22Rv1 (cell line): Measurements from ENCODE around the gene LIPM.
A peak's percentile ranks its signal among the peaks of the same experiment; 100 is the strongest.

Experiments
- H3K27ac ChIP-seq: fragments of 450-650 bp; 2 replicates; pipeline ENCODE4 v1.5.1; 2017
- ZFX ChIP-seq: fragments of 450-650 bp; IDR thresholded peaks from 2 replicates; pipeline ENCODE4 v1.6.1; 2017; ENCODE audit warnings: antibody characterized with exemption, borderline replicate concordance
- TF ChIP-seq, protein P1 (sequence below): fragments of 450-650 bp; IDR thresholded peaks from 2 replicates; pipeline ENCODE4 v1.5.1; 2017; ENCODE audit warnings: mild to moderate bottlenecking

Gene LIPM

DNA sequence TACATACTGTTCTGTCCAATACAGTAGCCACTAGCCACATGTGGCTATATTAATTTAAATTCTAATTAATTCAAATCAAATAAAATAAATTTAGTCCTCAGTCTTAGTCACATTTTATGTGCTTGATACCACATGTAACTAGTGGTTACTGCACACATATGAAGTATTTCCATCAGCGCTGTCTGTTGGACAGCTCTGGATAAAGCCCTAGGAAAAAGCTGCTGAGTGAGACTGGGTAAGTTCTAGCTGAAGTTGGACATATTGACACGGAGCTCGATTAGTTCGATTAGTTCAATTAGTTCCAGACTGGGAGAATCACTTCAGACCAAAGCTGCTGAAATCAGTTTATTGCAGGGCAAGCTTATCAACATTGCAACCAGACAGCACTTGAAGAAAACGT, 15.1 kb upstream of the LIPM start:
- H3K27ac ChIP-seq, result no peak overlapping the region
- no peak for TF ChIP-seq ZFX
- TF ChIP-seq, protein P1, sequence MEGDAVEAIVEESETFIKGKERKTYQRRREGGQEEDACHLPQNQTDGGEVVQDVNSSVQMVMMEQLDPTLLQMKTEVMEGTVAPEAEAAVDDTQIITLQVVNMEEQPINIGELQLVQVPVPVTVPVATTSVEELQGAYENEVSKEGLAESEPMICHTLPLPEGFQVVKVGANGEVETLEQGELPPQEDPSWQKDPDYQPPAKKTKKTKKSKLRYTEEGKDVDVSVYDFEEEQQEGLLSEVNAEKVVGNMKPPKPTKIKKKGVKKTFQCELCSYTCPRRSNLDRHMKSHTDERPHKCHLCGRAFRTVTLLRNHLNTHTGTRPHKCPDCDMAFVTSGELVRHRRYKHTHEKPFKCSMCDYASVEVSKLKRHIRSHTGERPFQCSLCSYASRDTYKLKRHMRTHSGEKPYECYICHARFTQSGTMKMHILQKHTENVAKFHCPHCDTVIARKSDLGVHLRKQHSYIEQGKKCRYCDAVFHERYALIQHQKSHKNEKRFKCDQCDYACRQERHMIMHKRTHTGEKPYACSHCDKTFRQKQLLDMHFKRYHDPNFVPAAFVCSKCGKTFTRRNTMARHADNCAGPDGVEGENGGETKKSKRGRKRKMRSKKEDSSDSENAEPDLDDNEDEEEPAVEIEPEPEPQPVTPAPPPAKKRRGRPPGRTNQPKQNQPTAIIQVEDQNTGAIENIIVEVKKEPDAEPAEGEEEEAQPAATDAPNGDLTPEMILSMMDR, result no peak

DNA sequence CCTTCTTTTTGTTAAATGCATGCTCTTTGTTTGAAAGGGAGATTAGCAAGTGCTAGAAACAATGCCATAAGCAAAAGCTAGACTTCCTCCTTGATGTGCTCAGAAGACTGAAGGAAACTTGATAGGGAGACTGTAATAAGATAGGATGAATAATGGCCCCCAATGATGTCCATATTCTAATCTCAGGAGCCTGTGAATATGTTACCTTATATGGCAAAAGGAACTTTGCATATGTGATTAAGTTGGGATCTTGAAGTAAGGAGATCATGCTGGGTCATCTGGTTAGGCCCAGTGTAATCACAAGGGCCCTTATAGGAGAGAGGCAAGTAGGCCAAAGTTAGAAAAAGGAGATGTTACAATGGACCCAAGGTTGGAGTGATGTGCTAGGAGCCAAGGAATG, 13.6 kb upstream of the LIPM start:
- H3K27ac ChIP-seq, result no peak overlapping the region
- no peak for TF ChIP-seq ZFX
- TF ChIP-seq, protein P1, result no peak

DNA sequence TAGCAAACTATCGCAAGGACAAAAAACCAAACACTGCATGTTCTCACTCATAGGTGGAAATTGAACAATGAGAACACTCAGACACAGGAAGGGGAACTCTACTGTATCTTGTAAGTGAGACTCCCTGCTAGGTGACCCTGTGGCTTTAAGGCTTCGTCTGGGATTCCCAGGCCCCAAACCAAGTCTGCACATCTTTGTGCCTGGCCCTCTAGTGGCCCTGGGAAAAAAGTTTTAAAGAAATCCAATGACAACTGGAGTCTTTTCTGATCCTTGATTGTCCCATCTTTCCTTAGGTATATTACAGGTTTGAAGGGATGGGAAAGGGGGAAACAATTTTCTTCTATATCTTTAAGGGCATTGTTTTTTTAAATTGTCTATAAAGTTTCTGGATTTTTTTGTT, 10.6 kb upstream of the LIPM start:
- TF ChIP-seq, protein P1, result peak; percentile 81
- TF ChIP-seq ZFX, result no peak

DNA sequence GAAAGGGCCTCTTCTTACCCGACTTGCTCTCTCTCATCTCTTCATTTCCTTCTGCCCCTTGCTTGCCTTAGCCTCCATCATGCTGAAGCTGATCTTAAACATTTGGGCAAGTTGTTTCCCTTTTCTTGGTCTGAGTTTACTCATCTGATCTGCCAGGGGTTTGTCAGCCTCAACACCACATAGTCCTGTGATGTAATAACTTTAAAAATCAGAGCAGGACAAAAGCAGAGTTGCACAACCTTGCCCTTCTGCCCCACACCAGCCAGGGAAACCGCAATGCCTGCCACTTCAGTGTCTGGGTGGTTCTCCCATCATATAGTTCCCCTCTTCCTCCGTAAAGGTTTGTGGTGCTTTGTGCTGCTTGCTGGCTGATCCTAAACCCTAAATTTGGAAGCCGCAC, 9.9 kb upstream of the LIPM start:
- H3K27ac ChIP-seq, result no peak overlapping the region
- TF ChIP-seq, protein P1, result no peak
- TF ChIP-seq ZFX, result no peak

More for the DNA sequence above, 10.6 kb upstream of the LIPM start:
- H3K27ac ChIP-seq, result no peak overlapping the region

DNA sequence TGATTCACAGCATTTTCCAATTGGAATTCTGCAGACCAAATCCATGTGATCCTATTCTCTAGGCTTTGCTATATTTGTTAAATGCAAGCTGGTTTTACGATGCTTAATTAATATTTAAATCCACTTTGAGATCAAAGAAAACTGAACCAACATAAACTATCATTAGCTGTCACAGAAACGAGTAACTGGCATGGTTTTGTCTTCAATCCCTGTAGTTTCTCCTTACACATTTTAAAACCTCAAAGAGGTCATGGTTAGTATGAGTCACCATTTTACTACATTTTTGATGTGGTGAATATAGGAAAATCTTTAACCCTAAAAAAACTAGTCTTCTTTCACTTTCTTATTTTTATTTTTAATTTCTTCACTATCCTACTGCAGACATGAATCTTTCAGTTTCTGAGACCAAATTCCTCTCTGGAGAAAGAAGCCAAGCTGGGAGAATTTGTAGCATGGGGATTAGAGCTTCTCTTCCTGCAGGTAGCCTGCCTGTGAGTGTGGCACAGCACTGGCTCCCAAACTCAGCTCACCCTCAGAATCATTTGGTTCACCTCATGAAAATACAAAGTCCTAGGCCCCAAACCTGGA, 8.7 kb upstream of the LIPM start:
- TF ChIP-seq, protein P1, result no peak
- no peak for TF ChIP-seq ZFX
- H3K27ac ChIP-seq, result no peak overlapping the region

DNA sequence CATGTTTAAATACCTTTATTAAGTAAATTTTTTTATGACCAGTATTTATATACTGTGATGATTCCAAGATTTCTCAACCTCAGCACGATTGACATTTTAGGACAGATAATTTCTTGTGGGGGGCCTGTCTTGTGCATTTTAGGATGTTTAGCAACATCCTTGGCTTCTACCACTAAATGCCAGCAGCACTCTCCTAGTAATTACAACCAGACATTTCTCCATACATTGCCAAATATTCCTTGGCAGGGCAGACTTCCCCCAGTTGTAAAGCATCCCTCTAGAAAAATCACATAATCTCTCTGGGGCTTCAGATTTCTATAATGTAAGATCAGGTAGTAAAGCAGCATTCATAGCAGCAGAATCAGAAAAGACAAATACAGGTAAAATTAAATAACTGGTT, 7.8 kb upstream of the LIPM start:
- no peak for TF ChIP-seq ZFX
- TF ChIP-seq, protein P1, result no peak
- H3K27ac ChIP-seq, result no peak overlapping the region

DNA sequence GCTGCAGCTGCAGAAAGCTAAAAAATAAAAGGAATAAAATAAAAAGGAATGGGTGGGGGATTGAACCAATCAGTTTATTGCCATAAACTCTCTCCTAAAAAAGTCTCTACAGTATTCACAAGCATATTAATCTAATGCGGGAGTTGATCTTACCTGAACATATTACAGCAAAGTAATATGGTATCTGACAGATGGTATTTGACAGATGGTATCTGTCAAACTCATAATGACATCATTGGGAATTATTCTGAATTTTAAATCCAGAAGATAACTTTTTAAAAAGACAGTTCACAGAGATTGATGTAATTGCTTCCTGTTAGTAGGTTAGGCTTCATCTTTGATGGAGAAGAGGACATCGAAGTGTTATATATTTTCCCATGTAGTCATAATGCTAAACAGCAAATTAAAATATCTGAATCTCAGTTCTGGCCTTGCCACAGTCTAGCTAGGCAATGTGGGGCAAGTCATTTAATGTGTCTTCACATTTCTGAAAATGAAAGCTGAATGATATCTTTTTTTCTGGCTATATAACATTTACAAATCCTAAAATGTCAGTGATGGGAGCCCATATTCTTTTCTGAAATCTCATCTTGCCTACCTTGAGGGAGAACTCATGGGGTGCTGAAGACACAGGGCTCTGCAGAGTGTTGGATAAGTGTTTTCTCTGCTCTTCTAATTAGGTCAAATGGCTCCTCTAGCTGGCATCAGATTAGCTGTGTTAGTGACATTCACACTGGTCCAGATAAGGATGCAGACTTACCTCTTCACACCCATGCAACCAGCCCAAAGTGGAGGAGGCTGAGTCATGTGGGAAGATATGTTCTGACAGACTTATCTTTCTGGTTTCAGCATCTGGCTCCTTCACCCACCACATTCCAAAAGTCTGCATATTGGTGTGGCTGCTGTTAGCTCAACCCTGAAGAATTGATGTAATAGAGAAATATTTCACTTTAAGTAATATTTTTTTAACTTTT, 2.1 kb upstream of the LIPM start:
- no peak for TF ChIP-seq ZFX
- TF ChIP-seq, protein P1, result no peak
- no peak overlapping the region for H3K27ac ChIP-seq
